C4-2B (cell line): ENCODE results near the gene NSRP1.

Experiments
- CTCF ChIP-seq: fragments of 450-650 bp; conservative IDR thresholded peaks from 2 replicates; pipeline ENCODE4 v1.5.1; 2017; ENCODE audit warnings: mild to moderate bottlenecking
- ZFX ChIP-seq: fragments of 450-650 bp; IDR thresholded peaks from 2 replicates; pipeline ENCODE4 v1.6.1; 2017

- TF ChIP-seq CTCF (no peak), ZFX (no peak)
These were observed 108.5 kb downstream of the NSRP1 start for GRCh38 chr17:30225112-30225511.
